SU-DHL-6 (cell line): Measurements from ENCODE around the gene SLC8A3.

Experiments
- EZH2phosphoT487 ChIP-seq: fragments of 200-600 bp; sonication (generic), shearing (Covaris generic); conservative IDR thresholded peaks from 2 replicates; pipeline ENCODE4 v1.6.1; 2018; ENCODE audit warnings: mild to moderate bottlenecking, antibody characterized with exemption, low read length, moderate library complexity, mixed read lengths
- TF ChIP-seq, protein P1 (sequence below): fragments of 200-600 bp; sonication (generic); IDR thresholded peaks from one replicate; pipeline ENCODE4 v1.5.1; 2017; ENCODE audit warnings: antibody characterized with exemption, mild to moderate bottlenecking, low read length, moderate library complexity; ENCODE audit not compliant: insufficient read depth, poor library complexity, severe bottlenecking

DNA sequence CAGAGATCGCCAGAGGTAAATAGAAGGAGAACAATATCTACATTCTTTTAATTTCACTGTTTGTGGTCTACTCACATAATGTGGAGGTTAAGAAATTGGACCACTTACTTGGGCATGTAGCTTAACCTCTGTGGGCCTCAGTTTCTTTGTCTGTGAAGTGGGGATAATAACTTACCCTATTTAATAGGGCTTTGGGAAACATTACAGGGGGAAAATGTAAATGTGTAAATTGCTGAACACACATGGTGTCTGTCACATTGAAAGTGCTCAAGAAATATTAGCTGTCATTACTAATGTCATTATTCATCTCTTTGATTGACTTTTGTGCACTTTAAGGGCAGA lies 140.5 kb downstream of the SLC8A3 start:
- TF ChIP-seq, protein P1, sequence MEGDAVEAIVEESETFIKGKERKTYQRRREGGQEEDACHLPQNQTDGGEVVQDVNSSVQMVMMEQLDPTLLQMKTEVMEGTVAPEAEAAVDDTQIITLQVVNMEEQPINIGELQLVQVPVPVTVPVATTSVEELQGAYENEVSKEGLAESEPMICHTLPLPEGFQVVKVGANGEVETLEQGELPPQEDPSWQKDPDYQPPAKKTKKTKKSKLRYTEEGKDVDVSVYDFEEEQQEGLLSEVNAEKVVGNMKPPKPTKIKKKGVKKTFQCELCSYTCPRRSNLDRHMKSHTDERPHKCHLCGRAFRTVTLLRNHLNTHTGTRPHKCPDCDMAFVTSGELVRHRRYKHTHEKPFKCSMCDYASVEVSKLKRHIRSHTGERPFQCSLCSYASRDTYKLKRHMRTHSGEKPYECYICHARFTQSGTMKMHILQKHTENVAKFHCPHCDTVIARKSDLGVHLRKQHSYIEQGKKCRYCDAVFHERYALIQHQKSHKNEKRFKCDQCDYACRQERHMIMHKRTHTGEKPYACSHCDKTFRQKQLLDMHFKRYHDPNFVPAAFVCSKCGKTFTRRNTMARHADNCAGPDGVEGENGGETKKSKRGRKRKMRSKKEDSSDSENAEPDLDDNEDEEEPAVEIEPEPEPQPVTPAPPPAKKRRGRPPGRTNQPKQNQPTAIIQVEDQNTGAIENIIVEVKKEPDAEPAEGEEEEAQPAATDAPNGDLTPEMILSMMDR: no peak
- TF ChIP-seq EZH2phosphoT487: no peak
